ENCODE results near the gene ERV3-1.
"Not testable (repeated sequence)": the region's sequence is repeated elsewhere in the genome, so short reads cannot be mapped to it uniquely, and the experiment has no call there.

DNA sequence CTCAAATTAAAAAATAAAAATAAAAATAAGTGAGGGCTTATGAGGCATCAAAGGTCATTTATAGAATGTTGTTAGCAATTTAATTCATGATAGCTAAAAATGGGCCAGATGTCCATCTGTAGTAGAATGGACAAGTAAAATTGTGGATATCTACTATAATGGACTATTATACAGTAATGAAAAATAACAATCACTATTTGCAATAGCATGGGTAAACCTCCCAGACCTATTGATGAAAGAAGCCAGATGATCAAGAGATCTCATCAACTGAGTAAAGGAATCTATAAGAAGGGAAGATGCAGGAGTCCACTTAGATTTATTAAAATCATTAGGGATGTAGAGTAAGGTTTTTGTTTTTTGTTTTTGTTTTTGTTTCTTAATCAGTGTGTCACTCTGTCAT, 29.0 kb upstream of the ERV3-1 start:
- TF ChIP-seq CTCF (IDR thresholded peaks at IDR 0.05); POLR2AphosphoS5 (IDR thresholded peaks at IDR 0.05; ENCODE audit: low read depth, low read length); REST (IDR thresholded peaks at IDR 0.05; ENCODE audit: insufficient read depth in 1 of 2, low read depth in 2 of 2, low read length in 1 of 2); SIN3A (IDR thresholded peaks at IDR 0.05; ENCODE audit: borderline replicate concordance, insufficient read depth, low read depth, low read length); TCF7L2 (IDR thresholded peaks at IDR 0.05; ENCODE audit: low read depth, low read length): not testable (repeated sequence)
